GM19043 (cell line): Measurements from ENCODE around the gene PIBF1.
"Not testable (repeated sequence)": the region's sequence is repeated elsewhere in the genome, so short reads cannot be mapped to it uniquely, and the experiment has no call there.

Experiments
- ATAC-seq: cut with Tn5 transposase; IDR thresholded peaks from one replicate; pipeline ENCODE4 v1.9.1; 2021; ENCODE audit warnings: low read depth; ENCODE audit not compliant: unreplicated experiment

Gene PIBF1

GRCh38 chr13:72901546-72901945 lies 119.6 kb downstream of the PIBF1 start:
- not testable (repeated sequence) for ATAC-seq

DNA sequence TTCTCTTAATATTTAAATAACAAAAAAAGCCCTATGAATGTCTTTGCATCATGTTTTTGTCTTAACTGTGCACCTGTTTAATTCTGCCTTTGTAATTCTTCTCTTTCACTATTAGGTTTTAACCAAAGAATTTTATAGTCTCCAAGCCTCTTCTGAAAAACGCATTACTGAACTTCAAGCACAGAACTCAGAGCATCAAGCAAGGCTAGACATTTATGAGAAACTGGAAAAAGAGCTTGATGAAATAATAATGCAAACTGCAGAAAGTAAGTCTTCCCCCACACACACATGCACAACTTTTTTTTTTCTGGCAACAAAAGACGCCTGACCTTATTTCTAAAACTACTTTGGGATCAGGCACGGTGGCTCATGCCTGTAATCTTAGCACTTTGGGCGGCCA lies 126.5 kb downstream of the PIBF1 start:
- no peak for ATAC-seq

- ATAC-seq: no peak
Observed at GRCh38 chr13:72911981-72912380, 130.0 kb downstream of the PIBF1 start.

- ATAC-seq: no peak
Observed at GRCh38 chr13:72920097-72920496, 138.2 kb downstream of the PIBF1 start.

DNA sequence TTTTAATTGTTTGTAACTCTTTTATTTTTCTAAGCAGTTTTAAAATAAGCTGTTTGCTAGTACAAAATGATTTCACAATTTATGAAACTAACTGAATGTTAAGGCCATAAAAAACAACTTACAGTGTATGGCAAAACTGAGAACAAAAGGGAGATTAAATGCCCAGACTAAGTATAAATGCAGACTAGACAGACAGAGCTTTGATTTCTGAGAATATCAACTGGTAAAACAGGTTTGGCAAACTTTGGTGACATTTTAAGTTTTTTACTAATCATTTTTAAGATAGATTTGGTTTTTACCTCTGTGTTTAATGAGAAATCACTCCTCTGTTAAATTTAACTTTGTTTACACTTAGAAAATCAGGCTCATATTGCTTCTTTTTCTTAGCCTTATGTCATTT lies 149.4 kb downstream of the PIBF1 start:
- no peak for ATAC-seq

DNA sequence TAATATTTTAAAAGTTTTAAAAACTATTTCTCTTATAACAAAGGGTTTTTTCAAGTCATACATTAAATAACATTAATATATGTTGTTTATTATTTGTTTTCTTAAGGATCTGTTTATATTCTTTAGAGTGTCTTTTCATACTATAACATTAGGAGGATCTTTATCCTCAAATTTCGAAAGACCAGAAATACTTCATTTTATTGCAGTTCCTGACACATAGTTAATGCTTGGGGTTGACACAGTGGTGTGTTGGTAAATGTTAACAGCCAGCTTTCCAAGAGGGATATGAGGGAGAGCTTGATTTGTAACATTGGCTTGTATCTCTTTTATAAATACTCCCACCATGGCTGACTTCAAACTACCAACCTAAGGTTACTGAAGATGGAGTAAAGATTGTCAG lies 150.3 kb downstream of the PIBF1 start:
- ATAC-seq: no peak

- not testable (repeated sequence) for ATAC-seq
Observed at GRCh38 chr13:72946267-72946666, 164.3 kb downstream of the PIBF1 start.

DNA sequence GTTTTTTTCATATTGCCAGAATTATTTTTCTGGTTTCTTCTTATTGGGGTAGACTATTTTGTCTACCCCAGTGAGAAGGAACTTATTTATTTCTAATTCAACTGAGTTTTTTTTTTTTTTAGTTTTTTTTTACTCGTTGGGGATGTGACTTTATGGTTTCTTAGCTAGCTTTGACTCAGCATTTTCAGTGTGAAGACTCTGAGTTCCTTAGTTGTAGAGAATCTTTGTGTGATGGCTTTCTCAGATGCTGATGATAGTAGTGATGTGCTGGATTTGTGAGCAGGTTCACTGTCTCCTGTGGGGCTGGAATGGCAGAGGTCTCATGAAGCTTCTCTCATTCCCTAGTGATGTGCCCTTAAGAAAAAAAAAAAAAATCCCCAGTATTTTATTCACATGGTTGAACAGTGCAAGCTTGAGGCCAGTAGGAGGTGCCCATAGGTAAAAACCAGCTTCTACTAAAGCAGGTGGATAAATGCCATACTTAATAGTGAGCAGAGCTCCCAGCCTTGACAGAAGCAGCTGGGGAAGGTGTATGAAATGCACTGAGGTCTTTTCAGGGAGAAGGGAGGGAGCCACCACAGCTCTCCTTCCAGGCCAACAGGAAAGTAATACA lies 170.7 kb downstream of the PIBF1 start:
- no peak for ATAC-seq

DNA sequence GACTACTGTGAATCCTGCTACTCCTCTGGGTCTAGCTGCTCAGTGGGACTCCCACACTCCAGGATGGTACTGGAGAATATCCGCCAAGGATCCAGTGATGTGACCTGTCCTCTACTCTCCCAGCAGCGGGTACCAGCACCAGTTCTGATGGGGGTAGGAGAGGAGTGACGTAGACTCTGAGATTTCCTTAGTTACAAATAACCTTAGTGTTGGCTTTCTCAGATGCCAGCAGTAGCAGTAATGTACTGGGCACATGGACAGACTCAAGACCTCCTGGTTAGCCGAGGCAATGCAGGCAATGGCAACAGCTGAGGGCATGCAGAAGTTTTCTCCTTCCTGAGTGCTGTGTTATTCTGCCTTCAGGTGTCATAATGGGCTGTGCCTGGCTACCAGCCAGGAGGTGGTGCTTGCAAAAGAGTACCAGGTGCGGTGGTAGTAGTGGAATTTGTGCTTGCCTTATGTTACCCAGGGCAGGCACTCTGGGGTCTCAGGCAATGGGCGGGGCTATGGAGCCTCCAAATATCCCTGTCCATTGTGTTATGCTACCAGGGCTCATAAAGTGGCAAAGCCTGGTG lies 171.5 kb downstream of the PIBF1 start:
- no peak for ATAC-seq

DNA sequence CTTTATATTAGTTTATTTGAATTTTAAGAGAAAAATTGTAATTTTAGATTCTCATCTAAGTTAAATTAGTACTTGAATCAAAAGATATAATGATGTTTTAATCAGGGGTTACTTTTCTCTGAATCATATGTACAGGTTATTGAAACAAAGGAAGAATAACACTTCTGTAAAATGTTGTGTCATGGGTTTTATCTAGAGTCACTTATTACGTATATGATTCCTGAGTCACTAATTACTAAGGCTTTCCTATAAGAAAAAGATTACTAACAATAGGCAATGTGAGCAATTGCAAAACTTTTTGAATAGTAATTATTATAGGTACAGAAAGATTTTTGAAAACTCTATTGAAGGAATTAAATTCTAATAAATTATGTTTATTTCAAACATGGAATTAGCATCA lies 177.7 kb downstream of the PIBF1 start:
- ATAC-seq: no peak

DNA sequence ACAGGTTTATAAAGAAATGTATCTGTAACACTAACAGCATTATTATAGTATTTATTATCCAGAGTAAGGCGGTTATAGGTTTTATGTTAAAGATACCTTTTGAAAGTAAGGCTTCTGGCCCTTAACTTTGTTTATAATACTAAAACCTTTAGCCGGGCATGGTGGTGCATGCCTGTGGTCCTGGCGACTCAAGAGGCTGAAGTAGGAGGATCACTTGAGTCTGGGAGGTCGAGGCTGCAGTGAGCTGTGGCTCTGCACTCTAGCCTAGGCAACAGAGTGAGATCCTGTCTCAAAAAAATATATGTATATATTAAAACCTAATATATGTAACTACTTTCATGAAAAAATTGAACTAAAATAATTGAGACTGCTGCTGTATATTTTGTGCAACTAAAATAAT lies 178.2 kb downstream of the PIBF1 start:
- no peak for ATAC-seq

- no peak for ATAC-seq
Observed at GRCh38 chr13:72960541-72960940, 178.6 kb downstream of the PIBF1 start.

GRCh38 chr13:72963762-72964161 lies 181.8 kb downstream of the PIBF1 start:
- peak; percentile 65 for ATAC-seq

- ATAC-seq: no peak
Observed at GRCh38 chr13:72970301-72970880, 188.5 kb downstream of the PIBF1 start.

- no peak for ATAC-seq
Observed at GRCh38 chr13:72970956-72971355, 189.0 kb downstream of the PIBF1 start.

- no peak for ATAC-seq
Observed at GRCh38 chr13:72973234-72973633, 191.3 kb downstream of the PIBF1 start.

- ATAC-seq: no peak
Observed at GRCh38 chr13:72983085-72983768, 201.3 kb downstream of the PIBF1 start.

DNA sequence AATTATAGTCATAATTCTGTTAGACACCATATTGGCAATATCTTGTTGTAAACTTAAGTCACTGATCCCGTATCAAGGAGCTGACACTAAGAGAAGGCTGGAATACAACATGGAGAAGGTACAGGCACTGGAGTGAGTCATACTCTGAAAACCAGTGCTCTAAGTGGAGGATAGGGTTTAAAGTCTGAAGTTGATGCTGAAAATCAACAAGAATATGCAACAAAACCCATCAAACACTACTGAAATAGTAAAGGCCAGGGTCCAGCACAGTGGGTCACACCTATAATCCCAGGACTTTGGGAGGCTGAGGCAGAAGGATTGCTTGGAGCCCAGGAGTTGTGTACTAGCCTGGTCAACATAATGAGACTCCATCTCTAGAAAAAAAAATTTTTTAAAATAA lies 203.7 kb downstream of the PIBF1 start:
- ATAC-seq: no peak

DNA sequence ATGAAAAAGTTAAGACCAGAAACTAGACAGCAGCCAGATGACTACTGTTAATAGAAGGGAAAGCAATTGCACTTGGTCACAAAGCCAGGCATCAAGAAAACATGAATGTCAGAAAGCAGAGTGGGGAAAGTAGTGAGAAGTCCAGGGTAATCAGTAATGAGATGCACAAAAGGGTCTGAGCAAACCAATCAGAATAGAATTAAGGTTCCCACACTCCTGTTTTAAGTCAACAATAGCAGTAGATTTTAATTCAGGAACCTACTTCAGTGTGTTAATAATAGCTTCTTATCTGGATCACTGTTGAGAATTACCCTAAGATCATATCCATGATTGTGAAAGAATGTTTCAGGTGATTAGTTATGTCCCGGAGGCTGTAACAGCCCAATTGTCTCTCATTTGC lies 204.3 kb downstream of the PIBF1 start:
- ATAC-seq: no peak

- ATAC-seq: no peak
Observed at GRCh38 chr13:72990953-72991352, 209.0 kb downstream of the PIBF1 start.

- no peak for ATAC-seq
Observed at GRCh38 chr13:72998012-72998411, 216.1 kb downstream of the PIBF1 start.
